ENCODE measurements around the gene SH2D3A.

SH2D3A gene

DNA sequence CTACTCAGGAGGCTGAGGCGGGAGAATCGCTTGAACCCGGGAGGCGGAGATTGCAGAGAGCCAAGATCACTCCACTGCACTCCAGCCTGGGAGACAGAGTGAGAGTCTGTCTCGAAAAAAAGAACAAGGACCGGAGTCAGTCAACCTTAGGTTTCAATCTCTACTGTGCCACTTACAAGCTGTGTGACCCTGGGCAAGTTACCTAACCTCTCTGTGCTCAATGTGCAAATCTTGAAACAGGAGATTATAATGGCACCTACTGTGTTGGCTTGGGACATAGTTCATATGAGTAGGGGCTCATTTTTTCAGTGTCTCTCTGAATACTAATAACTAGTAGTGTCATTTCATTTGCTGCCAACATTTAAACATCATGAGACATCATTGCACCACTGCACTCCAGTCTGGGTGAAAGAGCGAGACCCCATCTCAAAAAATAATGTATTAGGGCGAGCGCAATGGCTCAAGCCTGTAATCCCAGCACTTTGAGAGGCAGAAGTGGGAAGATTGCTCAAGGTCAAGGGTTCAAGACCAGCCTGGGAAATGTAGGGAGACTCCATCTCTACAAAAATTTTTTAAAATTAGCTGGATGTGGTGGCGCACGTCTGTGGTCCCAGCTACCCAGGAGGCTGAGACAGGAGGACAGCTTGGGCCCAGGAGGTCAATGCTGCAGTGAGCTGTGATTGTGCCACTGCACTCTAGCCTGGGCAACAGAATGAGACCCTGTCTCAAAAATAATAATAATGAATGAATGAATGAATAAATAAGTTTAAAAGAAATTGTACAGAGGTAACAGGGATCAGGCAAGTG, 52.3 kb downstream of the SH2D3A start:
- Mint-ChIP-seq H3K4me3 (no peak overlapping the region), H3K27me3 (ENCODE audit: low read depth, poor library complexity) (peaks cover 59% of the 10 kb centered on the region), H3K4me1 (peaks cover 6% of the 10 kb centered on the region), H3K27ac (no peak overlapping the region), H3K9me3 (no peaks in the 10 kb centered on the region), H3K36me3 (ENCODE audit: low read depth) (no peaks in the 10 kb centered on the region)
- no peak for DNase-seq
- TF ChIP-seq, protein P1, sequence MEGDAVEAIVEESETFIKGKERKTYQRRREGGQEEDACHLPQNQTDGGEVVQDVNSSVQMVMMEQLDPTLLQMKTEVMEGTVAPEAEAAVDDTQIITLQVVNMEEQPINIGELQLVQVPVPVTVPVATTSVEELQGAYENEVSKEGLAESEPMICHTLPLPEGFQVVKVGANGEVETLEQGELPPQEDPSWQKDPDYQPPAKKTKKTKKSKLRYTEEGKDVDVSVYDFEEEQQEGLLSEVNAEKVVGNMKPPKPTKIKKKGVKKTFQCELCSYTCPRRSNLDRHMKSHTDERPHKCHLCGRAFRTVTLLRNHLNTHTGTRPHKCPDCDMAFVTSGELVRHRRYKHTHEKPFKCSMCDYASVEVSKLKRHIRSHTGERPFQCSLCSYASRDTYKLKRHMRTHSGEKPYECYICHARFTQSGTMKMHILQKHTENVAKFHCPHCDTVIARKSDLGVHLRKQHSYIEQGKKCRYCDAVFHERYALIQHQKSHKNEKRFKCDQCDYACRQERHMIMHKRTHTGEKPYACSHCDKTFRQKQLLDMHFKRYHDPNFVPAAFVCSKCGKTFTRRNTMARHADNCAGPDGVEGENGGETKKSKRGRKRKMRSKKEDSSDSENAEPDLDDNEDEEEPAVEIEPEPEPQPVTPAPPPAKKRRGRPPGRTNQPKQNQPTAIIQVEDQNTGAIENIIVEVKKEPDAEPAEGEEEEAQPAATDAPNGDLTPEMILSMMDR (IDR thresholded peaks at IDR 0.05): no peak

DNA sequence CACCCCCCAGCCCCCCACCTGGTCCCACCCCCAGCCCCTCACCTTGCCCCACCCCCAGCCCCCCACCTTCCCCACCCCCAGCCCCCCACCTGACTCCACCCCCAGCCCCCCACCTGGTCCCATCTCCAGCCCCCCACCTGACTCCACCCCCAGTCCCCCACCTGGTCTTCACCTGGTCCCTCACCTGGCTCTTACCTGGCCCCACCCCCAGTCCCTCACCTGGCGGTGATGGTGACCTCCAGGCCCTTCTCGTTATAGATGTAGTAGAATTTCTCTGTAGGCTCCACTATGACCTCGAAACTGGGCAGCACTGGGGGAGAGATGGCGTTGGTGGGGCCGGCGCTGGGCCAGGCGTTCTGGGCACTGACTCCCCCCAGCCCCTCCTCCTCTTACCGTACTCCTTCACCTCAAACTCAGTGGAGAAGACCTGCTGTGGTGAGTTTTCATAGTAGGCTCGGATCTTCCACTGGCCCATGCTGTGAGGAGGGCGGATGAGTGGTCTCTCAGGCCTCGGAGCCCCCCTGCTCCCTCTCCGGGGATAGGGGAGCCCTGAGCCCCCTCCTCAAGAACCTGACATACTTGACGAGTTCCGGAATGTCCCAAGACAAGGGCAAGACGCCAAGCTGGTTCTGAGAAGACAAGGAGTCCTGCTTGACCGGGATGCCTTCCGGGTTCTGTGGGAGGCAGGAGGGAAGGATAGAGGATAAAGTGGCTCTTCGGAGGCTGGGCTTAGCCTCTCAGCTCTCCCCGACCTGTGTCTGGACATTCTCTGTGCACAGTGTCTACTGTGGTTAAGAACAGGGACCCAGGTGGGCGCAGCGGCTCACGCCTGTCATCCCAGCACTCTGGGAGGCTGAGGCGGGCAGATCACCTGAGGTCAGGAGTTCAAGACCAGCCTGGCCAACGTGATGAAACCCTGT, 53.2 kb downstream of the SH2D3A start:
- Mint-ChIP-seq H3K4me1 (peaks cover 6% of the 10 kb centered on the region), H3K9me3 (no peaks in the 10 kb centered on the region), H3K4me3 (no peak overlapping the region), H3K36me3 (ENCODE audit: low read depth) (no peaks in the 10 kb centered on the region), H3K27ac (no peak overlapping the region), H3K27me3 (ENCODE audit: low read depth, poor library complexity) (peaks cover 62% of the 10 kb centered on the region)
- no peak for DNase-seq
- TF ChIP-seq, protein P1 (IDR thresholded peaks at IDR 0.05): no peak

DNA sequence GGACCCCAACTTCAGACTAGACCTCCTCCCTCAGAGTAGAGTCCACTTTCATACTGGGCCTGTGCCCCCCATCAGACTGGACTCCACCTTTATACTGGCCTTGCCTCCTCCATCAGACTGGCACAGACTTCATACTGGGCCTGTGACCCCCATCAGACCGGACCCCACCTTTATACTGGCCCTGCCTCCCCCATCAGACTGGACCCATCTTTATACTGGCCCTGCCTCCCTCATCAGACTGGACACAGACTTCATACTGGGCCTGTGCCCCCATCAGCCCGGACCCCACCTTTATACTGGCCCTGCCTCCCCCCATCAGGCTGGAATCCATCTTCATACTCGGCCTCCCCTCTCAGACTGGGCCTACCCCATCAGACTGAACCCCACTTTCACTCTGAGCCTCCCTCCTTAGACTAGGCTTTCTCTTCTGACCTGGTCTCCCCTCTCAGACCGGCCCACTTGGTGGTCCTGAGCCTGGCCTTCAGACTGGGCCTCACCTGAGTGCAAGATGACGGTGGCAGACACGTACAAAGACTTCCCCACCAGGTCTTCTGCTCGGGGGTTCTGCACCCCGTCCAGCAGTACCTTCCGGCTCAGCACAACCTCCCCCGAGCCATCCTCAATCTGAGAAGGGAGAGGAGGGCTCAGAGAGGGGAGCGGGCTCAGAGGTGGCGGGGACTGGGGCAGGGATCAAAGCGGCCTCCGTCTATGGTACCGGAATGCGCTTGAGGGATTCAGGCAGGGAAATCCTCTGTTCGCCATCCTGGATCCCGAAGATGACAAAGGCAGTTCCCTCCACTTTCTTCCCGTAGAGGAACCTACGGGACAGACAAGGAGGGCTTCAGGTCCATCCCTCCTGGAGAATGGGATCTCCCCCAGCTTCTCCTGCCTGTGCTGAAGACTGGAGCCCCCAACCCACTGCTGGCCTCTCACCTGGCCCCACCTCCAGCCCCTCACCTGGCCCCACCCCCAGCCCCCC, 54.3 kb downstream of the SH2D3A start:
- H3K4me3 Mint-ChIP-seq: no peak overlapping the region
- H3K36me3 Mint-ChIP-seq (ENCODE audit: low read depth): no peaks in the 10 kb centered on the region
- DNase-seq: no peak
- H3K27me3 Mint-ChIP-seq (ENCODE audit: low read depth, poor library complexity): peaks cover 67% of the 10 kb centered on the region
- peaks cover 6% of the 10 kb centered on the region for H3K4me1 Mint-ChIP-seq
- no peak overlapping the region for H3K27ac Mint-ChIP-seq
- no peaks in the 10 kb centered on the region for H3K9me3 Mint-ChIP-seq
- TF ChIP-seq, protein P1 (IDR thresholded peaks at IDR 0.05): no peak

DNA sequence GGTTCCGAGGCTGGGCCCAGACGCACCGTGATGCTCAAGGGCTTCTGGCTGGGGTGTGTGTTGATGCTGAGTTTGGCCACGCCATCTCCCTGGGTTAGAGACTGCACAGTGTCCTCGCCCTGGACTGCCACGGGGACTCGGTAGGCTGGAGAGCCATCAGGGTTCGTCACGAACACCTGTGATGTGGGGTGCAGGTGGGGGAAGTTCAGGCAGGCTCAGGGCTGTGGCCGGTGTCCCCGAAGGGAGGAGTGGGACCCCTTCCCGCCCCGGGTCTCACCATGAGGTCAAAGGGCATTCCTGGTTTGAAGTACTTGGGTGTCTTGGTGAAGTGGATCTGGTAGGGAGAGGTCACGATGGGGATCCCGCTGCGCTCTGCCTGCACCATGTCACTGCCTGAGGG, 55.0 kb downstream of the SH2D3A start:
- peaks cover under 1% of the 10 kb centered on the region for H3K4me1 Mint-ChIP-seq
- no peaks in the 10 kb centered on the region for H3K36me3 Mint-ChIP-seq (ENCODE audit: low read depth)
- peaks cover 68% of the 10 kb centered on the region for H3K27me3 Mint-ChIP-seq (ENCODE audit: low read depth, poor library complexity)

DNA sequence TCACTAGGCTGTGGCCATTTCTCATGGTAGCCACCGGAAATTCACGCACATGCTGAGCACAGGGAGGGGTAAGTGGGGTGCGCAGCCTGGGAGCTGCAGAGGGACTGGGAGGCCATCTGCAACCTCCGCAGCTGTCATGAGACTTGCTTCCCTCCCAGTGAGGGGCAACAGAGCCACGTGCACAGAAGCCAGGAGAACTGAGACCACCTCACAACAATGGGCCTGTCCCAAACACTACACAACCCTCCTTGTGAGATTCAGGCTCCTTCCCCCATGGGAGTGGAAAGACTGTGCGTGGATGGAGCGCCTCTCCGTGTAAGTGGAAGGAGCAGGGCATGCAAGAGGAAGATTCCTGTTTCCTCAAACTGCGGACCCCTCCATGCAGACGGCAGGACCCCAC, 55.6 kb downstream of the SH2D3A start:
- no peaks in the 10 kb centered on the region for H3K9me3 Mint-ChIP-seq
- no peak overlapping the region for H3K27ac Mint-ChIP-seq
- TF ChIP-seq, protein P1 (IDR thresholded peaks at IDR 0.05): no peak
- peaks cover 68% of the 10 kb centered on the region for H3K27me3 Mint-ChIP-seq (ENCODE audit: low read depth, poor library complexity)
- H3K4me1 Mint-ChIP-seq: no peaks in the 10 kb centered on the region
- DNase-seq: no peak
- H3K4me3 Mint-ChIP-seq: no peak overlapping the region
- H3K36me3 Mint-ChIP-seq (ENCODE audit: low read depth): no peaks in the 10 kb centered on the region

More for the DNA sequence above, 55.0 kb downstream of the SH2D3A start:
- H3K27ac Mint-ChIP-seq: no peak overlapping the region
- H3K9me3 Mint-ChIP-seq: no peaks in the 10 kb centered on the region
- H3K4me3 Mint-ChIP-seq: no peak overlapping the region
- TF ChIP-seq, protein P1 (IDR thresholded peaks at IDR 0.05): no peak
- no peak for DNase-seq

Data from nephron progenitor cell (in vitro differentiated cells).